Karpas-422 (cell line): Measurements from ENCODE around the gene SAG. TPM values are rescaled to one million over a fixed set of nuclear protein-coding genes. Genes with fewer than 3 reads are reported as not detected.
A peak's percentile ranks its signal among the peaks of the same experiment; 100 is the strongest.

Experiments used
- DNase-seq: peaks from one replicate; pipeline ENCODE4 v3.0.0-alpha.2; 2015
- H2AFZ ChIP-seq: fragments of 200-600 bp; sonication (generic); 2 replicates; pipeline ENCODE4 v1.6.1; 2014; ENCODE audit warnings: antibody characterized with exemption, low read length, mixed read lengths
- H3K27ac ChIP-seq: fragments of 200-600 bp; sonication (generic); 2 replicates; pipeline ENCODE4 v1.5.1; 2014; ENCODE audit warnings: mild to moderate bottlenecking, low read length, moderate library complexity
- H3K27me3 ChIP-seq: fragments of 200-600 bp; sonication (generic); 2 replicates; pipeline ENCODE4 v1.6.1; 2014; ENCODE audit warnings: low read length, mixed read lengths
- H3K36me3 ChIP-seq: fragments of 200-600 bp; sonication (generic); 2 replicates; pipeline ENCODE4 v1.6.1; 2014; ENCODE audit warnings: low read length, mixed read lengths; ENCODE audit not compliant: insufficient read depth
- H3K4me1 ChIP-seq: fragments of 200-600 bp; sonication (generic); 2 replicates; pipeline ENCODE4 v1.6.1; 2014; ENCODE audit warnings: mild to moderate bottlenecking, low read length, mixed read lengths
- H3K4me2 ChIP-seq: fragments of 200-600 bp; sonication (generic); 2 replicates; pipeline ENCODE4 v1.6.1; 2014; ENCODE audit warnings: low read length, low read depth, mild to moderate bottlenecking; ENCODE audit not compliant: poor library complexity, severe bottlenecking
- H3K4me3 ChIP-seq: fragments of 200-600 bp; sonication (generic); 2 replicates; pipeline ENCODE4 v1.5.1; 2014; ENCODE audit warnings: mild to moderate bottlenecking, antibody characterized with exemption, low read length, mixed read lengths
- H3K79me2 ChIP-seq: fragments of 200-600 bp; sonication (generic); 2 replicates; pipeline ENCODE4 v1.6.1; 2014; ENCODE audit warnings: mild to moderate bottlenecking, low read length, mixed read lengths
- H3K9ac ChIP-seq: fragments of 200-600 bp; sonication (generic); 2 replicates; pipeline ENCODE4 v1.6.0; 2014; ENCODE audit warnings: low read length
- H3K9me2 ChIP-seq: fragments of 200-600 bp; sonication (generic), shearing (Covaris generic); replicated peaks from 2 replicates; pipeline ENCODE4 v1.6.0; 2014; ENCODE audit warnings: mild to moderate bottlenecking, low read length, moderate library complexity; ENCODE audit not compliant: insufficient read depth
- H3K9me3 ChIP-seq: fragments of 300-700, 200-600 bp; sonication (generic); 2 replicates; pipeline ENCODE4 v1.6.1; 2014; ENCODE audit warnings: low read length, mixed read lengths
- H4K20me1 ChIP-seq: fragments of 200-600 bp; sonication (generic); 2 replicates; pipeline ENCODE4 v1.6.1; 2014; ENCODE audit warnings: mild to moderate bottlenecking, antibody characterized with exemption, low read length, low read depth; ENCODE audit not compliant: insufficient read depth
- total RNA-seq: library from RNA; depleted of rRNA; stranded (reverse); fragments of >200 nt; shearing (Covaris generic); gene quantifications from 2 replicates; pipeline ENCODE4 v1.2.3, GENCODE V29; 2014; ENCODE audit warnings: low replicate concordance

SAG gene
- total RNA-seq, 1 experiment from 2014 or later: not detected

- Histone ChIP-seq H3K4me1 (peaks cover 11% of the 10 kb centered on the region), H3K27me3 (no peaks in the 10 kb centered on the region), H3K79me2 (no peaks in the 10 kb centered on the region), H3K9me3 (no peaks in the 10 kb centered on the region), H3K9me2 (no peaks in the 10 kb centered on the region), H3K4me3 (no peak overlapping the region), H3K4me2 (no peak overlapping the region), H2AFZ (no peak overlapping the region), H4K20me1 (no peaks in the 10 kb centered on the region), H3K9ac (no peak overlapping the region), H3K27ac (no peak overlapping the region), H3K36me3 (no peaks in the 10 kb centered on the region)
- no peak for DNase-seq
Observed at GRCh38 chr2:233346930-233347329, 39.3 kb downstream of the SAG start.

- no peak overlapping the region for H3K9ac ChIP-seq
- H3K4me2 ChIP-seq: no peak overlapping the region
- no peak overlapping the region for H2AFZ ChIP-seq
Observed at GRCh38 chr2:233349005-233349998, 41.7 kb downstream of the SAG start.

GRCh38 chr2:233350708-233351107 is 43.1 kb downstream of the SAG start:
- Histone ChIP-seq H3K4me2 (no peak overlapping the region), H2AFZ (no peak overlapping the region), H3K36me3 (no peaks in the 10 kb centered on the region)

More at GRCh38 chr2:233349005-233349998, 41.7 kb downstream of the SAG start:
- H3K9me2 ChIP-seq: no peaks in the 10 kb centered on the region
- no peaks in the 10 kb centered on the region for H3K79me2 ChIP-seq
- H3K27ac ChIP-seq: no peak overlapping the region
- no peaks in the 10 kb centered on the region for H4K20me1 ChIP-seq
- H3K36me3 ChIP-seq: no peaks in the 10 kb centered on the region
- H3K27me3 ChIP-seq: no peaks in the 10 kb centered on the region
- DNase-seq: peak; percentile 64
- H3K9me3 ChIP-seq: no peaks in the 10 kb centered on the region
- peaks cover 21% of the 10 kb centered on the region for H3K4me1 ChIP-seq
- H3K4me3 ChIP-seq: no peak overlapping the region

GRCh38 chr2:233351423-233351822 is 43.8 kb downstream of the SAG start:
- H3K4me2 ChIP-seq: no peak overlapping the region

More at GRCh38 chr2:233350708-233351107, 43.1 kb downstream of the SAG start:
- Histone ChIP-seq H3K9me3 (no peaks in the 10 kb centered on the region), H3K4me3 (no peak overlapping the region), H3K9me2 (no peaks in the 10 kb centered on the region), H3K27me3 (0 out of 2 replicates have a peak, but pooled peaks cover 3% of the 10 kb centered on the region), H3K9ac (no peak overlapping the region), H3K4me1 (peaks cover 30% of the 10 kb centered on the region), H4K20me1 (peaks cover 7% of the 10 kb centered on the region; the same call in 1 of the 2 replicates), H3K79me2 (no peaks in the 10 kb centered on the region), H3K27ac (no peak overlapping the region)
- no peak for DNase-seq

GRCh38 chr2:233352141-233352842 is 44.7 kb downstream of the SAG start:
- DNase-seq: no peak
- peaks cover 33% of the 10 kb centered on the region for H3K4me1 ChIP-seq
- no peaks in the 10 kb centered on the region for H3K79me2 ChIP-seq
- H4K20me1 ChIP-seq: peaks cover 22% of the 10 kb centered on the region
- H3K27me3 ChIP-seq: 0 out of 2 replicates have a peak, but pooled peaks cover 3% of the 10 kb centered on the region
- H3K9me3 ChIP-seq: no peaks in the 10 kb centered on the region
- H3K4me2 ChIP-seq: no peak overlapping the region
- no peak overlapping the region for H3K4me3 ChIP-seq
- H2AFZ ChIP-seq: no peak overlapping the region
- no peak overlapping the region for H3K9ac ChIP-seq
- H3K36me3 ChIP-seq: no peaks in the 10 kb centered on the region
- no peaks in the 10 kb centered on the region for H3K9me2 ChIP-seq
- H3K27ac ChIP-seq: no peak overlapping the region

More at GRCh38 chr2:233351423-233351822, 43.8 kb downstream of the SAG start:
- Histone ChIP-seq H3K9me2 (no peaks in the 10 kb centered on the region), H2AFZ (no peak overlapping the region), H3K79me2 (no peaks in the 10 kb centered on the region), H3K4me1 (peaks cover 33% of the 10 kb centered on the region), H3K27me3 (0 out of 2 replicates have a peak, but pooled peaks cover 3% of the 10 kb centered on the region), H3K9me3 (no peaks in the 10 kb centered on the region), H3K9ac (no peak overlapping the region), H4K20me1 (peaks cover 14% of the 10 kb centered on the region; the same call in 1 of the 2 replicates), H3K4me3 (no peak overlapping the region), H3K36me3 (no peaks in the 10 kb centered on the region), H3K27ac (no peak overlapping the region)
- no peak for DNase-seq

GRCh38 chr2:233353101-233353768 is 45.6 kb downstream of the SAG start:
- H3K9me2 ChIP-seq: no peaks in the 10 kb centered on the region
- peaks cover 40% of the 10 kb centered on the region for H3K4me1 ChIP-seq
- 0 out of 2 replicates have a peak, but pooled peaks cover 3% of the 10 kb centered on the region for H3K27me3 ChIP-seq
- no peaks in the 10 kb centered on the region for H3K36me3 ChIP-seq
- H2AFZ ChIP-seq: peak overlapping the region; percentile 95
- H3K27ac ChIP-seq: no peak overlapping the region
- H3K4me3 ChIP-seq: peak overlapping the region; percentile 79
- no peak for DNase-seq
- H3K9ac ChIP-seq: peak overlapping the region; percentile 69
- peak overlapping the region; percentile 94 for H3K4me2 ChIP-seq
- peaks cover 28% of the 10 kb centered on the region for H4K20me1 ChIP-seq
- no peaks in the 10 kb centered on the region for H3K9me3 ChIP-seq
- H3K79me2 ChIP-seq: no peaks in the 10 kb centered on the region

- Histone ChIP-seq H3K4me2 (peak within 1 kb of the TSS; percentile 94), H3K36me3 (no peaks in the 10 kb centered on the region), H3K27me3 (0 out of 2 replicates have a peak, but pooled peaks cover 3% of the 10 kb centered on the region), H3K9me2 (no peaks in the 10 kb centered on the region), H2AFZ (peak within 1 kb of the TSS; percentile 95), H3K79me2 (no peaks in the 10 kb centered on the region), H3K9ac (peak within 1 kb of the TSS; percentile 72), H3K27ac (no peak within 1 kb of the TSS), H3K9me3 (no peaks in the 10 kb centered on the region), H4K20me1 (peaks cover 28% of the 10 kb centered on the region), H3K4me3 (peak within 1 kb of the TSS; percentile 79), H3K4me1 (peaks cover 39% of the 10 kb centered on the region)
- DNase-seq: peak; percentile 88
Observed at GRCh38 chr2:233353769-233354499, 46.3 kb downstream of the SAG start, which contains the start of gene DGKD. Gene DGKD (plus strand): TSS chr2:233354494. CDS start chr2:233354519, 25 bp downstream.
